ENCODE data around the gene STIM1. TPM values are rescaled to one million over a fixed set of nuclear protein-coding genes. Genes with fewer than 3 reads are reported as not detected.

STIM1 gene
- total and polyA plus RNA-seq, 10 of the 15 experiments (the other 5 are each of a cell fraction or from before 2014, with no cell fraction given), result 8.6 to 57.7 (median 29.3) TPM

- WGBS (ENCODE audit: insufficient coverage, insufficient replicate concordance, low lambda C conversion rate, missing lambda C conversion rate), result 100% methylated on average over 2 of the region's 2 CpGs
- no TSS peak for BruUV-seq (replicated peaks)
- Histone ChIP-seq H3K9me3 (replicated peaks; ENCODE audit: control insufficient read depth, insufficient read depth, low read length) (no peaks in the 10 kb centered on the region), H3K4me1 (ENCODE audit: control insufficient read depth, insufficient read depth, low read length) (peaks cover 32% of the 10 kb centered on the region), H3K4me3 (no peak overlapping the region), H3K79me2 (ENCODE audit: control insufficient read depth, insufficient read depth, low read length) (peaks cover 58% of the 10 kb centered on the region), H3K9ac (ENCODE audit: control insufficient read depth, insufficient read depth, low read length) (no peak overlapping the region), H3K36me3 (ENCODE audit: control insufficient read depth in 2 of 2, insufficient read depth in 2 of 2, low read length in 1 of 2) (no peaks in the 10 kb centered on the region; a peak in 2 of 4 replicates), H2AFZ (ENCODE audit: control insufficient read depth, low read depth, low read length) (no peak overlapping the region), H3K27ac (ENCODE audit: control insufficient read depth, insufficient read depth) (no peak overlapping the region), H4K20me1 (ENCODE audit: control insufficient read depth, insufficient read depth) (no peaks in the 10 kb centered on the region), H3K4me2 (ENCODE audit: control insufficient read depth, insufficient read depth) (no peak overlapping the region), H3K27me3 (replicated peaks in 1 of 2; ENCODE audit: control insufficient read depth in 2 of 2, insufficient read depth in 2 of 2, low read length in 1 of 2) (no peaks in the 10 kb centered on the region)
- DNase-seq (ENCODE audit: low read depth, low spot score) (no peak), FAIRE-seq (no peak), ATAC-seq (no peak)
- in situ Hi-C loops (cut with MboI), result no loop called here
- ChIA-PET RAD21 (ENCODE audit: unreplicated experiment) (interaction anchor here (0.8 to 4.0 kb wide), 17 partner anchors 10 to 58 kb away, joined by 3 to 40 read pairs (median 5); partner anchors contain the start of genes RHOG and STIM1), CTCF (interaction anchor here (0.9 to 4.1 kb wide), 11 partner anchors 9 to 166 kb away, joined by 3 to 38 read pairs (median 5); partner anchors contain the start of gene STIM1), SMC1A (ENCODE audit: uncharacterized antibody, unreplicated experiment) (interaction anchor here (0.6 to 5.5 kb wide), 26 partner anchors 9 to 182 kb away, joined by 3 to 43 read pairs (median 5); partner anchors contain the start of gene STIM1), POLR2A (interaction anchor here (0.7 to 2.4 kb wide), 12 partner anchors 8 to 49 kb away, joined by 3 to 24 read pairs (median 8); partner anchors contain the start of genes RHOG and STIM1)
- intact Hi-C loops (cut with micrococcal nuclease; ENCODE audit: unreplicated experiment), result no loop called here
- no peak for TF ChIP-seq ELK1 (IDR thresholded peaks at IDR 0.05; ENCODE audit: low read depth, low read length)
- TF ChIP-seq CUX1 (IDR thresholded peaks at IDR 0.05; ENCODE audit: insufficient replicate concordance, low read depth, low read length), result no peak
- no peak for TF ChIP-seq ESRRA (IDR thresholded peaks at IDR 0.05; ENCODE audit: low read length)
- no peak for TF ChIP-seq SMAD5 (IDR thresholded peaks at IDR 0.05; ENCODE audit: low read depth)
- TF ChIP-seq SMAD1 (IDR thresholded peaks at IDR 0.05; ENCODE audit: low read depth, partially characterized antibody), result no peak
- TF ChIP-seq CBX5 (IDR thresholded peaks at IDR 0.05; ENCODE audit: low read depth), result no peak
Observed at GRCh38 chr11:3890014-3890413, 34.5 kb downstream of the STIM1 start.

Measured in GM12878 (cell line).